HG03439 (cell line): ENCODE data around the gene DUSP2.
A peak's percentile ranks its signal among the peaks of the same experiment; 100 is the strongest.
"Not testable (repeated sequence)": the region's sequence is repeated elsewhere in the genome, so short reads cannot be mapped to it uniquely, and the experiment has no call there.

Experiments
- ATAC-seq: cut with Tn5 transposase; IDR thresholded peaks from one replicate; pipeline ENCODE4 v1.9.1; 2021; ENCODE audit warnings: mild to moderate bottlenecking, moderate library complexity; ENCODE audit not compliant: unreplicated experiment

The DUSP2 gene

DNA sequence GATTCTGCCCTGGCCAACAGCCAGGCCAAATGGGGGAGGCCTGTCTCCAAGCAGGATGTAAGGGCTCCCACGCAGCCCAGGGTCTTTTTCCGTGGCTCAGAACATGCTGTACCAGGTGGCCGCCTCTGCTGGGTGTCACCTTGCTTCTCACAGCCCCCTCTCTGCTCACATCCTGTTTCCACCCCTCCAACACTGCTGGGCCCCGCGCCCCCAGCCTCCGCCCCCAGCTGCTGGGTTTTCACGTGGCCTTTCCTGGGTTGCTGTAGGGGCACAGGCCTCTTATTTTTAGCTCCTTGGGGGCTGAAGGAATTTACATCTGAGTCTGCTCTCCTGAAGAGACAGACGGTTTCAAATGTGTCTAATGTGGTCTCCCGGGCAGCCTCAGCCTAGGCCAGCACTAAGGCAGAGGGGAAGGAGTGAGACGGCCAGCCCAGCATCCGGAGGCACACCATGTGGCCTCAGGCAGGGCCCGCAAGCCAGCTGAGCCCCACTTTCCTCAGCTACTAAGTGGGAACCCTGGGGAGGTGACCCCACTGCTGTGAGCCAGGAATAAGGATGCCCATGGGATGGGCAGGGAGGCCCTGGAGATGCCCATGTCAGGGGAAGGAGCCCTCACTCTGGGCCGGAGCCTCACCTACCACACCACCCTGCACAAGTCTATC is 18.7 kb upstream of the DUSP2 start:
- peak; percentile 49 for ATAC-seq

DNA sequence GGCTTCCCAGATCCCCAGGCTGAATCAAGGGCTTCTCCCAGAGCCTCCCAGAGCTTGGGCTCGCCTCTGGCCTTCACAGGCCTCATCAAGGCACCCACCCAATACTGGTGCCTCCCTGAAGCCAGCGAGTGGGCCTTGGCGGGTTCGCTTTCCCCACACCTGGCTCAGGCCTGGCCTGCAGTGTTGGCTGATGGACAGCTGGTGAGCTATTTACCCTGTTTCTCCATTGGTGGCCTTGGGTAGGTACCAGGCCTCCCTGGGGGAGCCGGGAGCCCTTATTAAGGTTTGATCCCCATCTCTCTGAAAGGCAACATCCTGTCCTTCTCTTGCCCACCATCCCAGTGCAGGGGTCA is 18.2 kb upstream of the DUSP2 start:
- ATAC-seq, result peak; percentile 1

DNA sequence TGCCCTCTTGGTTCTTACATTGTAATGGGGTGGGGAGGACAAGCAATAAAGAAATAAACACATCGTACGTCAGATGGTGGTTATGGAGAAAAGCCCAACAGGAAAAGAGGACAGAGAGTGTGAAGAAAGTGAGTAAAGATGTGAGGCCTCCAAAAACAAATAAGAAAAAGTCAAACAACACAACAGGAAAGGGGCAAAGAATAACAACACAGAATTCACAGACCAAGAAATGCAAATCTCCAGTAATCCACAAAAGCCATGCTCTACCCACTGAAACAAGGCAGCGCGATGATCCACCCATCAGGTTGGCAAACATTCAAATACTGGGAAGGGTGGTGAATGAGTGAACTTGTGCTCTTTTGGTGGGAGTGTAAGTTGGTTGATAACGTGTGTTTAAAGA is 16.7 kb upstream of the DUSP2 start:
- no peak for ATAC-seq

DNA sequence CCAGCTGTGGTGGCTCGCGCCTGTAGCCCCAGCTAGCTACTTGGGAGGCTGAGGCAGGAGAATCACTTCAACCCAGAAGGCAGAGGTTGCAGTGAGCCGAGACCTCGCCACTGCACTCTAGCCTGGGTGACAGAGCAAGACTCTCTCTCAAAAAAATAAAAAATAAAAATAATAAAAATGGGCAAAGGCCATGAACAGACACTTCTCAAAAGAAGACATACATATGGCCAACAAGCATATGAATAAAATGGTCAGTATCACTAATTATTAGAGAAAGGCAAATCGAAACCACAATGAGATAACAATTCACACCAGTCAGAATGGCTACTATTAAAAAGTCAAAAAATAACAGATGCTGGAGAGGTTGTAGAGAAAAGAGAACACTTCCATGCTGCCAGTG is 15.1 kb upstream of the DUSP2 start:
- ATAC-seq, result not testable (repeated sequence)

DNA sequence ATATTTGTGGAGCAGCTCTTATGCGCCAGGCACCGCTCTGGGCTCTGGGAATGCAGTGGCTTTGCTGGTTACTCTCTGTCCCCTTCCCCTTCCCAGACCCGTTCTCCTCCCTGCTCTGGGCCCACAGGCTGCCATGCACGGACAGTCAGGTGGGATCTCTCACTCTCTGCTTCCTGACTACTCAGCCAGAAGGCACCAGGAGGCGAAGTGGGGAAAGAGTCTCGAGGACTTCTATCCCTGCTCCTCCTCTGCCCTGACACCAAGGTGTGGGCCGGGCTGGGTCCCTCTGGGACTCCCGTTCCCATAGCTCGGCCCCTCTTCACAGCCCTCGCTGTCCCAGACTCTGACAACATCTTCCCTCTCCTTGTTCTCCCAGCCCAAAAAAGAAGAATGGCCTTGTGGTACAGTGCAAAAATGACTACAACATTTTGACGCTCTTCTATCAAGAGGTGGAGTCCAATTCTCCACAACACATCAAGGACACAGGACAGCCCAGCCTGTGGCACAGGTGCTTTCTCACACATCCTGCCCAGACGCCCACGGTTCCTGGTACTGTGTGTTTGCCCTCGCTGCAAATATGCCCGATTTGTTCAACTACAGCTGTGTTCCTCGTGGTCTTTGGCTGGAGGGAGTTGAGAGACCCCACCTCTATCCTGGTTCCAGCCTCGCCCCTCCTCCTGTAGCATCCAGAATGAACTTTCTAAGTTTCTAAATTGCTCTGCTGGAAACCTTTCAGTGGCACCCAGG is 14.0 kb upstream of the DUSP2 start:
- ATAC-seq, result no peak

DNA sequence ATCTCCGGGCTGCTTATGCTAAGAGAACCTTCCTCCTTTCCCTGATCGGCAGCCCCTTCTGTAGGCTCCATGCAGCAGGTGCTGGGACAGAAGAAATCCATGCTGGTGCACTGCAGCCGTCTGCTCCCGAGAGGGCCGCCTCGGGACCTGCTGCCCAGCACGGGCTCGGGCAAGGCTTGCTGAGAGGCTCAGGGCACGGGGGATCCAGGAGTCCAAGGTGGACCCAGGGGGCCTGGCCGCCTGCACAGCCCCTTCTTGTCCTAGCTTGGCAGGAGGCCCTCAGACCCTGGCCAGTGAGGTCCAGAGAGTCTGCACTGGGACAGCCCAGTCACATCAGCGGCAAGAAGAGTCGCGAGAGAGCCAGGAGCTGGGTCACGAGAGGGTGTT is 13.3 kb upstream of the DUSP2 start:
- no peak for ATAC-seq

DNA sequence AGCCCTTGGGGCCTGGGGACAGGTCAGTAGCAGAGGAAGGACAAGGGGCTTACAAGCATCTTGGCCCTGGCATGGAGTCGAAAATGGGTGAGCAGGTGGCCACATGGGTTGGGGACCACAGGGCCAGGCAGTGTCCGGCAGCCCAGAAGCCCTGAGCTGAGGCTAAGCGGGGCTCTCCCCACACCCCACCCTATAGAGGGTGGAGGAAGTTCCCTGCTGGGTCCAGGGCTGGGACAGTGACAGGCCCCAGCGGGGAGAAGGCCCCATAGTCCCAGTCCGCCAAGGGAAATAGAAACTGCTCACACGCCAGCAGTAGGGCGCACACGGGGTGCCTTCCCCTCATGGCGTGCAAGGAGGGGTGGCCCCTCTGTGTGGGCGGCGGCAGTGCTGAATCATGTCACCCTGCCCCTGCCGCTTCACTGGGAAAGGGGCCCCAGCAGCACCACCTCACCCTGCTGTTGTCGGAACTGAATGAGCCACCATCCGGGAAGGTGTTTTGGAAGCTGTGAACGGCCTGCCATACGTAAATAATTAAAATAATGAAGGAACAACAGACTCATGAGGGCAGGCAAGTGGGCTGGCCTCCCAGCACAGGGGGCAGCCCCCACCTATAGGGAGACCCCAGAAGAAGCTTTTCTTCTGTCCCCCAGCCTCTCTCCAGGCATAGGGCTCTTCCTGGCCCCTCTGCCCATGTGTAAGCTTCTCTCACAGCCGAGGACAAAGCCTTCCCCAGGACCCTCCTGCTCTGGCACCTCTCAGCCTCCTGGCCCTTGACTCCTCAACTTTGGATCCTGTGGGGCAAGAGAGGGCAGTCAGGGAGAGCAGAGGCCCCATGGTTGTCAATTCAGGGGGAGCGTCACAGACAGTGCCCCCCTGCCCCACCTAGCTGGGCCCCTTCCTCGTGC is 12.7 kb upstream of the DUSP2 start:
- ATAC-seq, result peak; percentile 67

DNA sequence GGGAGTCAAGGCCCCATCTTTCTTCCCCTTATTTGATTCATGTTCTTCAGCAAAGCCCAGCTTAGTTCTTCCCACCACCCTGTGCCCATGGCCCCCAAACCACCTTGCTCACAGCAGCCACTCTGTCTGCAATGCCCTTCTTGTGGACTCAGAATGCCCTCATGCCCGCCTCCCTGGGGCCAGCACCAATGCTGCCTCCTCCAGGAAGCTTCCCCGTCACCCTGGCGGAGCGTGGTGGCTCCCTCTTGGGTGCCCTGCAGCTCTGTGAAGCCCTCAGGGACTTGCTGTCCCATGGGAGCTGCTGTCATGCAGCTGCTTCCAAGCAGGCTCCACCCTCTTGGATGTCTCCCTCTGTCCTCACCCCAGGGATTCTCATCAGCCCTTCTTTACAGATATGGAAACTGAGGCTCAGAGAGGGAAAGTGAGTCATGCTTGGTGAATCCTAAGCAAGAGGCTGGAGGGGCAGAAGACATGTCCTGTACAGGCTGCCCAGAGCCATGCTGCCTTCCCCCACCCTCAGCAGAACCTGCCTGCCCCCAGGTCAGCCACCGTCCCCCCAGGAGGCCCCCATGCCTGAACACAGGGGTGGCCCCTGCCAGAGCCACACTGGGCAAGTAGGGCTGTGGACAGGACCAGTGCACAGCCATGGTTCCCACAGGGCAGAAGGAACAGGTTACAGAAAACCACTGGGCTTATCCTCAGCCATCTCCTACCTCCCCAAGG is 11.8 kb upstream of the DUSP2 start:
- peak; percentile 28 for ATAC-seq

DNA sequence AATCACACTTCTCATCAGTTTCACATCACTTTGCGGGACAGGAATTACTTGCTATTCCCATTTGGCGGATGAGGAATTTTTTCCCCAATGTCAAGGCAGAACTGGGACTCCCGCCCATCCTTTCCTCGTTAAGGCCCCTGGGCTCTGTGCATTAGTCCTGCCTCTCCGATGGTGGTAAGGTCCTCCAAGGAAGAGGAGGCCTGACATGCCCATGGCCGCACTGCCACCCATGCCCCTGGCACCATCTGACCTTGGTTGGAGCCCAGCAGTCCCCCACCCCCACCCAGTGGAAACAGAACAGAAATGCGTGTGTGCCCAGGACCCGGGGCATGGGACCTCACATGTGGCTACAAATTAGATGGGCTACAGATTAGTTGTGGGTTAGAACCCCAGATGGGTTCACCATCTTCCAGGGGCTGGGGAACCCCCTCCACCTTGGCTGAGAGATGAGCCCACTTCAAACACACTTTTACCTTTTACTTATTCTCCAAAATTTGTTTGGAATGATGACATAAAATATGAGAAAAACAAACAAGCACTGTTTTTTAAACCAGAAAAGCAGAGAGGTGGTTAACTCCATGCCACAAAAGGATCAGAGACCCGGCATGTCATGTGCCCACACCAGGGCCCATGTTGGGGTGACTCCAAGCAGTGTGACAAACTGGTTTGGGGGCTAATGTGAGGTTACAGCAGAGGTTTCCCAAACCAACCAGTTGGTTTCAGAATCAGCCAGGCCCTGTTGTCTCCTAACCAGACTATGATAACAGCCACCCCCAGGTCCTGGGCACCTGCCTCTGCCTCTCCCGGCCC is 11.0 kb upstream of the DUSP2 start:
- no peak for ATAC-seq

DNA sequence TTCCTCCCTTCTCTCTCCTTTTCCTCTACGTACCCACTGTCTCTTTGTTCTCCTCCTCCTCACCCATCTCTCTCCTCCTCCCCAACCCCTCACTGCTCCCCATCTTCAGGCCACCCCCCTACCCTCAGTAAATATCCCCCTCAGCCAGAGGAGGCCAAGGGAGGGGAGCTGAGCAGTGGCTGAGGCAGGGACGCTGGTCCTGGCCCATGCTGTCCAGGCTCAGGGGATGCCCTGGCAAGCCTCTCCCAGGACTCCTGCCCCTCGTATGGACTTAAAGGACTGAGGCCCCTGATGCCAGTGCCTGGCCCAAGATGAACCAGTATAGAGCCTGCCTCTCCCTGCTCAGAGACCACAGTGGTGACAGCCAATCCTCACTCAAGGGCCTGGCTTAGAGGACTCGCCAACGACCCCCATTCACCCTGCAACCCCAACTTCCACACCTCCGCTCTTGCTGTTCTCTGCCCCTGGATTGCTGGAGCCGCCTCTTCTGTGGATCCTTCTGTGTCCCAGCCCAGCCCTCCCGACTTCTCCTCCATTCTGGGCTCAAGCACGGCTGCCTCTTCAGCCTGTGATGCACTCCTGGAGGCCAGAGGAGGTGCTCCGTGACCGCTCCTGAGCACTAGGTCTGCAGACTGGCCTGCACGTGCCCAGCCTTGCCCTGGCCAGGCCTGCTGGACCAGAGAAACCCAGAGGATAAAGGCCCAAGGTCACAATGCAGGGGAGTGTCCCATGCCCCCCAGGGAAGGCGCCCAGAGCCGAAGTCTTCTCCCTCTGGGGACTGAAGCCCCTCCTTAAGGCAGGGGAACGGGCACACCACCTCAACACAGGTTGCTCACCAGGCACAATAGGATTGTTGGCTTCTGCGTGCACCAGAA is 9.5 kb upstream of the DUSP2 start:
- ATAC-seq, result no peak

DNA sequence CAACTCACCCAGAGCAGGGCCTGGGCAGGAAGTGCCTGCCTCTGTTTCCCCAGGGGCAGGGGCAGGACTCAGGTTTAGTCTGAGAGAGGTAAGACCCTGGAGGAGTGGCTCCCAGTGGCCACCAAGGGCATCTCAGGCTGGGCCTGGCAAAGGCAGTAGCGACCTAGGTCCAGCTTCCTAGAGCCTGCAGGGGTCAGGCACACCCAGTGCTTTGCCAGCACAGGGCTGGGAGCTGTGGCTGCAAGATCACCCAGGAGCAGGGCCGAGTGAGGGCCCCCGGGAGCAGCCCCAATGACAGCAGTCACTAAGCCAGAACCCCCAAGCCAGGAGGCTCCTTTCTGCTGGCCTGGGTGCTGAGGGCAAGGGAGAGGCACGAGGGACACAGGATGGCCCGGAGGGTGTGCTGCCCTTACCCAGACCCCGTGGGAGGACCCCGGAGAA is 8.8 kb upstream of the DUSP2 start:
- no peak for ATAC-seq

DNA sequence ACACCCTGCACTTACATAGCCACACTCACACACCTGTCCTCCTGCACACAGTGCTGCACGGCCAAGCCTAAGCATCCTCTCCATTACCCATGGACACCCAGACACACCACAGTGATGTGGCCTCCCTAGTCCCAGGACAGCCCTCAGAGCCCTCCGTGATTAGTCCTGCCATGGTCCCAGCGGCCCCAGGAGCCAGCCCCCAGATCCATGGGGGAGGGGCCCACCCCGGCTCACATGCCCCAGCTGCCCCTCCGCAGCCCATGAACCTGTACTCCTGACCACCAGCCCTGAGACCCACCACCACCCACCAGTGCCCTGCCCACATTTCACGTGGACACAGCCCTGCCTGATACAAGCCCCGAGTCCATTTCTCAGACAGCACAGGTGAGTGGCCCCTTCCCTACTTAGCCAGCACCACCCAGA is 8.1 kb upstream of the DUSP2 start:
- ATAC-seq, result no peak

DNA sequence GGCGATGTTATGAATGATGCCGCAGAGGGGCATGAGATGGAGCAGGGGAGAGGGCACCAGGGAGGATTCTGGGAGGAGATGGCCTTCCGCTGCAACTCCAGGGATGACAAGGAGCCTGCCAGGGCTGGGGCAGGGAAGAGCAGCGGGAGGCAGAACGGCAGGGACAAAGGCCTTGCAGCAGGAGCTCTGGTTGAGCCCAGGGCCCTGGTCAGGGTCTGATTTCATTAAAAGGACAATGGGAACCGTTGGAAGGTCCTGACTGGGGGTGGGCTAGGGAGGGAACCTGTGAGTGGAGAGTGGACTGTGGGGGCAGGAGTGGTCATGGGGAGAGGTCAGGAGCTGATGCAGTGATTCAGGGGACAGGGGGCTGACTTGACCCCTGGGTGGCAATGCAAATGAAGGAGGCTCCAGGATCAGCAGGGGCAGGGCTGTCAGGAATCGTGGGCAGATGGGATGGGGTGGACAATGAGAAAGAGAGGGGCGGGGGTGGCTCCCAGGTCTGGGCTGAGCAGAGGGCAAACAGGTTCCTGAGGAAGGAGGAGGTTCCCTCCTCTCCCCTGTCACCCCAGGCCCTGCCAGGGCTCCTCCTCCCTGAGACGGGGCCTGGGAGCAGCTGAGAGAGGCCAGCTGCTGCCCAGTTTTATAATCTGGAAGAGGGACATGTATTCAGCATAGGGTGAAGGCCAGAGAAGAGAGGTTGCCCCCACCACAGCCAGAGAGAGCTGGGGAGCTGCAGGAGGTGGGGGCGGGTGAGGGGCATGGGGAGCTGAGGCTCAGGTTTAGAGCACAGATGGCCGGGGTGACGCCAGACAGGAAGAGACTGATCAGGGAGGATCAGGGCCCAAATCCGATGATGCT is 7.3 kb upstream of the DUSP2 start:
- ATAC-seq, result no peak

DNA sequence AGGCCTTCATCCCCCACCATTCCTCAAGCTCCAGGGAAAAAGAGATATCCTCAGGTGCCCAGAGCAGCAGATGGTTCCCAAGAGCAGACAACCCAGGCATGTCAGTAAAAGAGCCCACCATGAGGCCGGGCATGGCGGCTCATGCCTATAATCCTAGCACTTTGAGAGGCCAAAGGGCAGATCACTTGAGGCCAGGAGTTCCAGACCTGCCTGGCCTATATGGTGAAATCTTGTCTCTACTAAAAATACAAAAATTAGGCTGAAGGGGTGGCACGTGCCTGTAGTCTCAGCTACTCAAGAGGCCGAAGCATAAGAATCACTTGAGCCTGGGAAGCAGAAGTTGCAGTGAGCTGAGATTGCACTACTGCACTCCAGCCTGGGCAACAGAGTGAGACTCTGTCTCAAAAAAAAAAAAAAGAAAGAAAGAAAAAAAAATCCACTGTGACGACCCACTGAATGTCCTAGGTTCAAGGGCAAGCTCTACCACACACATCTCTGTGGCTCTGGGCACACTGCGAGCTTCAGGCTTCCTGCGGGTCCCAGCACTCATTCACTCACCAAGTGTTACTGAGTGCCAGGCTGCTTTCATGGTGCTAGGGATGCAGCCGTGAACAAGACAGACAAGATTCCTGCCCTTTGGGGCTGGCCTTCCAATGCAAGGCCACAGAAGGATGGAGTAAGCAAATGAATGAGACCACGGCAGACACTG is 6.5 kb upstream of the DUSP2 start:
- no peak for ATAC-seq

DNA sequence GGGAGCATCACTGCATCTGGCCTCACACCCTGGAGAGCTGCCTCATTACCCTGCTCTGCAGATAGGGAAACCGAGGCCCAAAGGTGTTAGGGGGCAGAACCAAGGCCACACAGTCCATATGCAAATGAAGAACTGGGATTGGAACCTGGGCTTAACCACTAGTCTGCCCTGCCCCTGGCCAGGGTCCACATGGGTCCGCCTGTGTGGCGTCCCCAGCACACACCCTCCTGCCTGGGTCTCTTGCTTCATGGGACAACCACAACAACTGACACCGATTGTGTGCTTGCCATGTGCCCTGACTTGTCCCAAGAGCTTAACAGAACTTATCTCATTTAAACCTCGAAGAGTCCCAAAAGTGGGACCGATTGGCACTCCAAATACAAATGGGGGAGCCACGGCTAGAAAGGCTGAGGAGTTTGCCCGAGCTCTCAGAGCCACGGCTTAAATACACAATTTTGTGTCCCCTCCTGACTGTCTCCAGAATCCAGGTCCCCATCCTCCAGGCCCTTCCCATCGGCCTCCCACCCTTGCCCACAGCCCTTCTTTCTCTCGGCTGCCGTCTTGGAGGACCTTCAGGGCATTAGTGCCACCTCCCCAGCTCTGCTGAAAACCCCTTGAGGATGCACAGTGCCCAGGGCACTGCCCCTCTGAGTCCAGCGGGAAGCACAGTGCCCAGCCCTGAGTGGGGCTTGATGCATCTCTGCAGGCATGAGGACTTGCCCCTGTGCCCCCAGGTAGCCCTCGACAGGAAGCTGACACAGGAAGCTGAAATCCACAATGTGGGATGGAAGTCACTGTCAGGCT is 5.8 kb upstream of the DUSP2 start:
- no peak for ATAC-seq

DNA sequence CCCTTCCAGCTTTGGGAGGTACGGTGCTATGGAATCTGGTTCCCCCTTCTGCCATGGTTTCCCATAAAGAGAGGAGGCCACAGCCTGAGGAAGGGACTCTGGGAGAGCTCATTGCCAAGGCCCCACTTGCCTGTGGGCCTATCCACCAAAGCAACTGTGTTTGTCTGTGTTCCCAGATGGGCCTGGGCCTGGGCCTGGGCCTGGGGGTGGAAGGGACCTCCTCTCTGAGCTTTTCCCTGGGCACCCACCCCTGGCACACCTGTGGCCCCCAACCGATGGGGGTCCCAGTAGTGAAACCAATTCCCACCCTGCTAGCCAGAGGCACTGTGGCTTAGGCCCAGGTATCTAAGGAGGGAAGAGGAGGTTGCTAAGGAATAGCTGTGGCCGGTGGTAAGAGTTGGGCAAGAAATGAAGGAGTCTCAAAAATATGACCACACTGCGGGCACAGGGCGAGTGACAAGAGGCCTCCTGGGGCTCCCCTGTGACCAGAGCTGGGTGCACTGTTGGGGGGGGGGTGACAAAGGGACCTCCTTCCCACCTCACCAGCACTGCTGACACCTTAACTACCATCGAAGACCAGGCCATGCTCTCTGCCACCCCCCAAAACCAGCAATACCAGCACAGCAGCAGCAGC is 4.9 kb upstream of the DUSP2 start:
- ATAC-seq, result no peak
